H9 (cell line): ENCODE results near the gene KNSTRN. TPM values are rescaled to one million over a fixed set of nuclear protein-coding genes. Genes with fewer than 3 reads are reported as not detected.

Experiments used
- DNase-seq: peaks from one replicate; pipeline ENCODE4 v3.0.0-alpha.2; 2017
- H2AFZ ChIP-seq: one replicate; pipeline ENCODE4 v1.6.1; 2013; ENCODE audit warnings: mild to moderate bottlenecking, low read length, control low read depth, moderate library complexity
- H2AK5ac ChIP-seq: 2 replicates; pipeline ENCODE4 v1.6.1; 2013; ENCODE audit warnings: low read length, control low read depth, mixed read lengths; ENCODE audit not compliant: insufficient read length
- H2BK120ac ChIP-seq: one replicate; pipeline ENCODE4 v1.6.1; 2013; ENCODE audit warnings: low read depth, mild to moderate bottlenecking, low read length, control low read depth, inconsistent platforms; ENCODE audit not compliant: poor library complexity, severe bottlenecking
- H2BK12ac ChIP-seq: 2 replicates; pipeline ENCODE4 v1.6.1; 2013; ENCODE audit warnings: low read length, control low read depth, mixed read lengths, low read depth; ENCODE audit not compliant: insufficient read length
- H2BK15ac ChIP-seq: 2 replicates; pipeline ENCODE4 v1.6.1; 2013; ENCODE audit warnings: low read depth, low read length, control low read depth
- H2BK20ac ChIP-seq: one replicate; pipeline ENCODE4 v1.6.1; 2013; ENCODE audit warnings: low read depth, mild to moderate bottlenecking, low read length, control low read depth, inconsistent platforms; ENCODE audit not compliant: poor library complexity, severe bottlenecking
- H2BK5ac ChIP-seq: 2 replicates; pipeline ENCODE4 v1.6.1; 2013; ENCODE audit warnings: low read length, control low read depth, mixed read lengths; ENCODE audit not compliant: insufficient read length
- H3K14ac ChIP-seq: 2 replicates; pipeline ENCODE4 v1.6.1; 2013; ENCODE audit warnings: low read length, control low read depth; ENCODE audit not compliant: insufficient read depth
- H3K18ac ChIP-seq: 2 replicates; pipeline ENCODE4 v1.6.1; 2013; ENCODE audit warnings: low read depth, mild to moderate bottlenecking, mixed read lengths, low read length, control low read depth; ENCODE audit not compliant: insufficient read length
- H3K23ac ChIP-seq: 2 replicates; pipeline ENCODE4 v1.6.1; 2013; ENCODE audit warnings: low read length, control low read depth, mixed read lengths, low read depth; ENCODE audit not compliant: insufficient read length
- H3K23me2 ChIP-seq: 2 replicates; pipeline ENCODE4 v1.6.1; 2013; ENCODE audit warnings: low read depth, mild to moderate bottlenecking, mixed read lengths, low read length, control low read depth; ENCODE audit not compliant: insufficient read length, poor library complexity, severe bottlenecking
- H3K27ac ChIP-seq: 2 replicates; pipeline ENCODE4 v1.5.1; 2013; ENCODE audit warnings: low read length, control low read depth, mixed read lengths, low read depth; ENCODE audit not compliant: insufficient read length
- H3K27me3 ChIP-seq: 2 replicates; pipeline ENCODE4 v1.6.1; 2013; ENCODE audit warnings: low read length, control low read depth, inconsistent platforms; ENCODE audit not compliant: insufficient read depth
- H3K4ac ChIP-seq: 2 replicates; pipeline ENCODE4 v1.6.1; 2013; ENCODE audit warnings: low read depth, mild to moderate bottlenecking, control low read depth, inconsistent platforms, low read length, moderate library complexity
- H3K4me1 ChIP-seq: 2 replicates; pipeline ENCODE4 v1.6.1; 2013; ENCODE audit warnings: low read length, control low read depth, inconsistent platforms; ENCODE audit not compliant: insufficient read depth
- H3K4me2 ChIP-seq: 2 replicates; pipeline ENCODE4 v1.6.1; 2013; ENCODE audit warnings: low read length, control low read depth, mixed read lengths; ENCODE audit not compliant: insufficient read length, insufficient read depth
- H3K56ac ChIP-seq: 2 replicates; pipeline ENCODE4 v1.6.1; 2013; ENCODE audit warnings: low read depth, mild to moderate bottlenecking, mixed read lengths, low read length, control low read depth; ENCODE audit not compliant: insufficient read length
- H3K79me1 ChIP-seq: 2 replicates; pipeline ENCODE4 v1.6.1; 2013; ENCODE audit warnings: low read depth, mild to moderate bottlenecking, moderate library complexity, low read length, control low read depth, inconsistent platforms; ENCODE audit not compliant: insufficient read depth, poor library complexity, severe bottlenecking
- H3K79me2 ChIP-seq: 2 replicates; pipeline ENCODE4 v1.6.1; 2013; ENCODE audit warnings: low read length, control low read depth, inconsistent platforms; ENCODE audit not compliant: insufficient read depth
- H3K9ac ChIP-seq: 2 replicates; pipeline ENCODE4 v1.6.1; 2013; ENCODE audit warnings: low read length, control low read depth, mixed read lengths; ENCODE audit not compliant: insufficient read length; ENCODE audit errors: extremely low read depth
- H3K9me3 ChIP-seq: one replicate; pipeline ENCODE4 v1.6.1; 2013; ENCODE audit warnings: low read depth, low read length, inconsistent platforms; ENCODE audit not compliant: control insufficient read depth
- H3T11ph ChIP-seq: one replicate; pipeline ENCODE4 v1.6.1; 2013; ENCODE audit warnings: mild to moderate bottlenecking, low read length, control low read depth, inconsistent platforms
- H4K20me1 ChIP-seq: one replicate; pipeline ENCODE4 v1.6.1; 2013; ENCODE audit not compliant: control insufficient read depth, insufficient read length, insufficient read depth
- H4K5ac ChIP-seq: 2 replicates; pipeline ENCODE4 v1.6.1; 2013; ENCODE audit warnings: low read depth, mild to moderate bottlenecking, mixed read lengths, low read length, control low read depth; ENCODE audit not compliant: insufficient read length
- H4K8ac ChIP-seq: replicated peaks from 2 replicates; pipeline ENCODE4 v1.6.1; 2013; ENCODE audit warnings: low read length, control low read depth, mixed read lengths, low read depth; ENCODE audit not compliant: insufficient read length
- H4K91ac ChIP-seq: 2 replicates; pipeline ENCODE4 v1.6.1; 2013; ENCODE audit warnings: low read depth, mild to moderate bottlenecking, moderate library complexity, mixed read lengths, low read length, control low read depth; ENCODE audit not compliant: insufficient read length
- H3K27ac Mint-ChIP-seq, 3 experiments: 2 replicates in 2 of 3; 3 replicates in 1 of 3; pipeline ENCODE4 v1.8.0; 2020 to 2021; ENCODE audit warnings: mixed read lengths in 3 of 3, mild to moderate bottlenecking in 1 of 3, moderate library complexity in 1 of 3
- H3K27me3 Mint-ChIP-seq: 2 replicates; pipeline ENCODE4 v1.8.0; 2021; ENCODE audit warnings: low read depth, mild to moderate bottlenecking, moderate library complexity, mixed read lengths
- H3K36me3 Mint-ChIP-seq, 3 experiments: 2 replicates in 2 of 3; 3 replicates in 1 of 3; pipeline ENCODE4 v1.8.0; 2020 to 2021; ENCODE audit warnings: low read depth in 3 of 3, mixed read lengths in 3 of 3; ENCODE audit not compliant: insufficient read depth in 1 of 3
- H3K4me1 Mint-ChIP-seq, 2 experiments: 2 replicates each; pipeline ENCODE4 v1.8.0; 2020; ENCODE audit warnings: mixed read lengths in 2 of 2
- H3K4me3 Mint-ChIP-seq, 2 experiments: 2 replicates in 1 of 2; 3 replicates in 1 of 2; pipeline ENCODE4 v1.8.0; 2020 to 2021; ENCODE audit warnings: mild to moderate bottlenecking in 2 of 2, mixed read lengths in 2 of 2, moderate library complexity in 1 of 2
- H3K9me3 Mint-ChIP-seq, 2 experiments: 2 replicates in 1 of 2; 3 replicates in 1 of 2; pipeline ENCODE4 v1.8.0; 2020; ENCODE audit warnings: mild to moderate bottlenecking in 2 of 2, mixed read lengths in 2 of 2, moderate library complexity in 1 of 2
- CTCF ChIP-seq: fragments of 200-600 bp; sonication (generic); conservative IDR thresholded peaks from 3 replicates; pipeline ENCODE4 v1.8.0; 2021; ENCODE audit warnings: antibody characterized with exemption, mild to moderate bottlenecking
- WGBS: extraction: QIAGEN DNeasy Blood & Tissue Kit; methylation state at CpG from one replicate; pipeline ENCODE4 v1.1.7; 2013; ENCODE audit warnings: missing lambda C conversion rate, low lambda C conversion rate, mixed read lengths; ENCODE audit not compliant: insufficient read length; ENCODE audit errors: extremely low coverage; 5-methylcytosine and 5-hydroxymethylcytosine counted together
- total RNA-seq: library from RNA; stranded (reverse); gene quantifications from 2 replicates; pipeline ENCODE4 v1.2.1, GENCODE V29; 2021

Gene KNSTRN
- total RNA-seq, 1 experiment from 2014 or later = 53.9 TPM

DNA sequence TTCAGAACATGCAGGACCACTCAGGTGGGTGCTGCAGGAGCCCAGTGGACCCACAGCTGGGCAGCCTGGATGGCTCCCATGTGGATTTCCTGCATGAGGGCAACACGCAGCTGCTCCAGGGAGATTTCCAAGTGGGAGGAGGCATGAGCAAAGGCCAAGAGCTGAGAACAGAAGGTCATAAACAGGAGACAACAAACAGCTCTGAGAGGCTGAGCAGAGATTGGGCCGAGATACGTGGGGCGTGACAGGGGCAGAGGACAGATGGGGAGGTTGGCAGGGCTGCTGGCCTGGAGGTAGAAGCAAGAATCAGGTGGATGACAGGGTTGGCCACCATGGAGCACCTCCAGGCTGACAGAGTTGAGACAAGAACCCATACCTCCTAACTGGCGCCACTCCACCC, 28.8 kb upstream of the KNSTRN start:
- Histone ChIP-seq H3K23me2 (peaks cover 8% of the 10 kb centered on the region), H3K14ac (no peak overlapping the region), H4K20me1 (no peaks in the 10 kb centered on the region), H3K79me2 (no peaks in the 10 kb centered on the region), H3K56ac (no peak overlapping the region), H3K27ac (no peak overlapping the region), H2BK5ac (no peak overlapping the region), H4K91ac (no peak overlapping the region), H3K9ac (no peak overlapping the region), H4K5ac (no peak overlapping the region), H3K4me1 (no peaks in the 10 kb centered on the region; the same call in 1 of the 2 replicates), H3K4me2 (no peak overlapping the region), H2BK120ac (no peak overlapping the region), H2AFZ (no peak overlapping the region), H3K4ac (no peak overlapping the region), H3K79me1 (no peaks in the 10 kb centered on the region), H4K8ac (no peak overlapping the region), H2AK5ac (no peak overlapping the region), H2BK20ac (no peak overlapping the region), H3K18ac (no peak overlapping the region), H2BK12ac (no peak overlapping the region), H3K27me3 (no peaks in the 10 kb centered on the region; the same call in 1 of the 2 replicates), H3K9me3 (no peaks in the 10 kb centered on the region), H2BK15ac (no peak overlapping the region), H3T11ph (no peak overlapping the region), H3K23ac (no peak overlapping the region)
- DNase-seq = no peak
- H3K9me3 Mint-ChIP-seq = no peaks in the 10 kb centered on the region
- H3K4me1 Mint-ChIP-seq = peaks cover 23 to 34% of the 10 kb centered on the region in 2 experiments
- H3K4me3 Mint-ChIP-seq = 0 out of 5 replicates have a peak overlapping the region, but pooled peaks of 1 of the 2 experiments have one; percentile 1
- H3K27me3 Mint-ChIP-seq = peaks cover 27% of the 10 kb centered on the region
- WGBS = no CpG with 5 or more reads among the region's 5 CpGs
- TF ChIP-seq CTCF = no peak
- H3K36me3 Mint-ChIP-seq = no peaks in the 10 kb centered on the region
- no peak overlapping the region for H3K27ac Mint-ChIP-seq
